Right kidney (tissue), 1 donor: ENCODE data around the gene NUTF2.
"Not testable (repeated sequence)": the region's sequence is repeated elsewhere in the genome, so short reads cannot be mapped to it uniquely, and the experiment has no call there.

Experiments used
- DNase-seq: peaks from one replicate; pipeline ENCODE4 v3.0.0-alpha.2; 2016

The NUTF2 gene

GRCh38 chr16:67883146-67883871 is 36.6 kb downstream of the NUTF2 start:
- DNase-seq, result no peak

- DNase-seq, result peak; percentile 38
These were observed 37.1 kb downstream of the NUTF2 start for GRCh38 chr16:67883872-67884261.

- peak; percentile 55 for DNase-seq
These were observed 38.0 kb downstream of the NUTF2 start, which contains the start of gene NRN1L for GRCh38 chr16:67884684-67885083. Gene NRN1L, plus strand, starts transcription at chr16:67884885. Its CDS starts 19 bp downstream, at chr16:67884904.

- DNase-seq, result no peak
These were observed 38.8 kb downstream of the NUTF2 start for GRCh38 chr16:67885545-67885944.

GRCh38 chr16:67885976-67886375 is 39.2 kb downstream of the NUTF2 start:
- no peak for DNase-seq

GRCh38 chr16:67886387-67886786 is 39.7 kb downstream of the NUTF2 start:
- DNase-seq, result no peak

GRCh38 chr16:67888331-67888730 is 41.6 kb downstream of the NUTF2 start:
- no peak for DNase-seq

- DNase-seq, result no peak
These were observed 45.6 kb downstream of the NUTF2 start for GRCh38 chr16:67892375-67892774.

- DNase-seq, result peak; percentile 95
These were observed 46.4 kb downstream of the NUTF2 start, which contains the start of gene PSKH1 for GRCh38 chr16:67892899-67893742. Gene PSKH1, plus strand, starts transcription at chr16:67893254. Its CDS starts 15,496 bp downstream, at chr16:67908750.

- no peak for DNase-seq
These were observed 47.1 kb downstream of the NUTF2 start for GRCh38 chr16:67893743-67894399.

GRCh38 chr16:67897231-67897630 is 50.5 kb downstream of the NUTF2 start:
- DNase-seq, result no peak

GRCh38 chr16:67901734-67902133 is 55.0 kb downstream of the NUTF2 start:
- no peak for DNase-seq

- DNase-seq, result no peak
These were observed 56.1 kb downstream of the NUTF2 start for GRCh38 chr16:67902831-67903230.

- no peak for DNase-seq
These were observed 60.9 kb downstream of the NUTF2 start for GRCh38 chr16:67907397-67908180.

GRCh38 chr16:67909056-67909742 is 62.5 kb downstream of the NUTF2 start:
- no peak for DNase-seq

- DNase-seq, result no peak
These were observed 63.4 kb downstream of the NUTF2 start for GRCh38 chr16:67910158-67910557.

GRCh38 chr16:67914758-67915495 is 68.2 kb downstream of the NUTF2 start:
- no peak for DNase-seq

GRCh38 chr16:67915496-67915769 is 68.7 kb downstream of the NUTF2 start:
- DNase-seq, result not testable (repeated sequence)

GRCh38 chr16:67915831-67916723 is 69.3 kb downstream of the NUTF2 start:
- DNase-seq, result no peak
